Progenitor cell of endocrine pancreas (in vitro differentiated cells): ENCODE measurements around the gene GRM4. TPM values are rescaled to one million over a fixed set of nuclear protein-coding genes. Genes with fewer than 3 reads are reported as not detected.

Experiments used
- DNase-seq: peaks from one replicate; pipeline ENCODE4 v3.0.0; 2021; ENCODE audit warnings: low spot score; ENCODE audit not compliant: unreplicated experiment
- H3K27ac Mint-ChIP-seq: 2 replicates; pipeline ENCODE4 v1.8.0; 2021; ENCODE audit warnings: mild to moderate bottlenecking, moderate library complexity, mixed read lengths
- H3K27me3 Mint-ChIP-seq: 2 replicates; pipeline ENCODE4 v1.8.0; 2021; ENCODE audit warnings: mixed read lengths
- H3K36me3 Mint-ChIP-seq: 2 replicates; pipeline ENCODE4 v1.8.0; 2022; ENCODE audit warnings: mixed read lengths; ENCODE audit not compliant: insufficient read depth
- H3K4me1 Mint-ChIP-seq: 2 replicates; pipeline ENCODE4 v1.8.0; 2021; ENCODE audit warnings: low read depth, mixed read lengths
- H3K4me3 Mint-ChIP-seq: 2 replicates; pipeline ENCODE4 v1.8.0; 2021; ENCODE audit warnings: low read depth, mild to moderate bottlenecking, moderate library complexity, mixed read lengths
- H3K9me3 Mint-ChIP-seq: 2 replicates; pipeline ENCODE4 v1.8.0; 2021; ENCODE audit warnings: low read depth, mixed read lengths
- CTCF ChIP-seq: fragments of 200-600 bp; sonication (generic); IDR thresholded peaks from one replicate; pipeline ENCODE4 v1.5.0; 2021; ENCODE audit warnings: antibody characterized with exemption, mild to moderate bottlenecking; ENCODE audit not compliant: unreplicated experiment
- total RNA-seq: library from RNA; stranded (reverse); gene quantifications from 2 replicates; pipeline ENCODE4 v1.2.1, GENCODE V29; 2021

Gene GRM4
- total RNA-seq, 1 donor from 2014 or later, result 0.38 TPM

- Mint-ChIP-seq H3K9me3 (no peaks in the 10 kb centered on the region), H3K4me1 (peaks cover 2% of the 10 kb centered on the region), H3K27ac (no peak overlapping the region), H3K4me3 (no peak overlapping the region), H3K27me3 (peaks cover 29% of the 10 kb centered on the region), H3K36me3 (no peaks in the 10 kb centered on the region)
- DNase-seq, result no peak
- no peak for TF ChIP-seq CTCF
Observed at GRCh38 chr6:34100788-34101187, 45.1 kb downstream of the GRM4 start.

GRCh38 chr6:34099878-34100277, 46.0 kb downstream of the GRM4 start:
- Mint-ChIP-seq H3K4me1 (peaks cover 2% of the 10 kb centered on the region), H3K36me3 (no peaks in the 10 kb centered on the region), H3K27me3 (peaks cover 31% of the 10 kb centered on the region), H3K4me3 (no peak overlapping the region), H3K27ac (no peak overlapping the region), H3K9me3 (no peaks in the 10 kb centered on the region)
- no peak for TF ChIP-seq CTCF
- DNase-seq, result no peak

- TF ChIP-seq CTCF, result no peak
- no peaks in the 10 kb centered on the region for H3K36me3 Mint-ChIP-seq
- no peaks in the 10 kb centered on the region for H3K9me3 Mint-ChIP-seq
- H3K27ac Mint-ChIP-seq, result no peak overlapping the region
- no peak overlapping the region for H3K4me3 Mint-ChIP-seq
- H3K27me3 Mint-ChIP-seq, result peaks cover 33% of the 10 kb centered on the region
- DNase-seq, result no peak
- H3K4me1 Mint-ChIP-seq, result peaks cover 2% of the 10 kb centered on the region
Observed at GRCh38 chr6:34098045-34098936, 47.6 kb downstream of the GRM4 start.

- Mint-ChIP-seq H3K27me3 (peaks cover 29% of the 10 kb centered on the region), H3K27ac (no peak overlapping the region), H3K4me1 (no peaks in the 10 kb centered on the region), H3K9me3 (no peaks in the 10 kb centered on the region), H3K4me3 (no peak overlapping the region), H3K36me3 (no peaks in the 10 kb centered on the region)
- TF ChIP-seq CTCF, result no peak
- DNase-seq, result no peak
Observed at GRCh38 chr6:34096814-34097213, 49.1 kb downstream of the GRM4 start.

- Mint-ChIP-seq H3K36me3 (no peaks in the 10 kb centered on the region), H3K4me1 (no peaks in the 10 kb centered on the region), H3K27ac (no peak overlapping the region), H3K27me3 (peaks cover 27% of the 10 kb centered on the region), H3K4me3 (no peak overlapping the region), H3K9me3 (no peaks in the 10 kb centered on the region)
- no peak for TF ChIP-seq CTCF
- DNase-seq, result no peak
Observed at GRCh38 chr6:34096193-34096592, 49.7 kb downstream of the GRM4 start.
